Stimulated activated CD8-positive, alpha-beta memory T cell treated with anti-CD3 and anti-CD28 coated beads, Interleukin-7, amount 100 ng/mL, for 1 hour (primary cell): ENCODE measurements around the gene WASF2.
"Not testable (repeated sequence)": the region's sequence is repeated elsewhere in the genome, so short reads cannot be mapped to it uniquely, and the experiment has no call there.

Experiments
- DNase-seq, 2 donors: peaks; one replicate each; pipeline ENCODE4 v3.0.0-alpha.2; 2020; ENCODE audit warnings: low read depth in 2 of 2

WASF2 gene

DNA sequence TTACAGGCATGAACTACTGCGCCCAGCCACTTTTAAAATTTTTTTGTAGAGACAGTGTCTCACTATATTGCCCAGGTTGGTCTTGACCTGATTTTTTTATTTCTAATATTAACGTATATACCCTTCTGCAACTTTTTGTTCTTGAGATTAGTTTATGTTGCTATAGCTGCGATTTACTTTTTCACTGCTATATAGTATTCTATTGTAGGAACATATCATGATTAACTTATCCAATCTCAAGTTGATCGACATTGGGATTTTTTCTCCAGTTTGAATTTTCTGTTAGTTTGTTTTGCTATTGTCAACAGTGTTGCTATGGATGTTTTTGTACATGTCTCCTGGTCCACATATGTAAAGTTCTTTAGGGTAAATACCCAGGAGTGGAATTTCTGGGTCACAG is 35.4 kb downstream of the WASF2 start:
- DNase-seq, result no peak

DNA sequence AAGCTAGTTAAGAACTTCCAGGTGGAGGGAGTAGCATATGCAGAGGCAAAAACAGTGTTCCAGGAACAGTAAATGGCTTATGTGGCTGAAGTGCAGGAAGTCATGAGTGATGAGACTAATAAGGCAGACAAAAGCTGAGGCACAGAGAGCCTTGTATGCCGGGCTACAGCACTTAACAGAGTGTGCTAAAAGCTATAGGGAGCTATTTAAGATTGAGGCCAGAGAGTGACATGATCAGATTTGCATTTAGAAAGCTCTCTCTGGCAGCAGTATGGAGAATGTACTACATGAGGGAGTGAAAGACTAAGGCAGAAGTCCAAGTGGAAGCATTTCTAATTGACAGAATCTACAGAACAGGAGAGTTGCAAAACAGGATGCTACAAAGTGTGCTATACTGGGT is 38.6 kb downstream of the WASF2 start:
- no peak for DNase-seq

DNA sequence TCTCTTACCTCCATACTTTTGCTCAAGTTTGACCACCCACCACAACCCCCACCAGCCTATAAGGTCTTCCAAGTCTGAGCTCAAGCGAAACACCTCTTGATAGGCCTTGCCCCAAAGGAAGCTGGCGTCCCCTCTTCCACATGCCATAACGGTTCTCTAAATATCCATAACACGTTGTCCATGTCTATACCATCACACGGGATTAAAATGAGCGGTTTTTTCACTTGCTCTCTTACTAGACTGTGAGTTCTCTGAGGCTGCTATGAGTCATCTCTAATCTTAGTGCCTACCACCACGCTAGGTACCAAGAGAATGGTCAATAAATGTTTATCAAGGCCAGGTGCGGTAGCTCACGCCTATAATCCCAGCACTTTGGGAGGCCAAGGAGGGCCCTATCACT is 41.0 kb downstream of the WASF2 start:
- no peak for DNase-seq

DNA sequence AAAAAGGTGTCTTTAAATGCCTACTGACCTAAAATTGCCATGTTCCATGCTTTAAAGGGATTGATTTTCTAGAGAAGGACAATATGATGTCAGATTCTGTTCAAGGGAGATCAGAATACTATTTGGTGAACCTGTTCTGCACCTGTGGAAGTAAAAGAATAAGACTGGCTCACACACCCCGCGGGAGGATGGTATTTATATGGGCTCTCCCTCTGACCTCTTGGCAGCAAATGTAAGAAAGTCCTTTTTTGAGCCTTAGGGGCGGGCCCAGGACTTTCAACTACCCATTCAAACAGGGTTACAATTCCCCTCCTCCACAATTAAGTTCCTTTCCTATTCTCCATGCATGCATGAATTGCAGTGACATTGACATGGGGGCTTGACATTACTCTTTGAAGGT is 42.1 kb downstream of the WASF2 start:
- DNase-seq, result no peak

DNA sequence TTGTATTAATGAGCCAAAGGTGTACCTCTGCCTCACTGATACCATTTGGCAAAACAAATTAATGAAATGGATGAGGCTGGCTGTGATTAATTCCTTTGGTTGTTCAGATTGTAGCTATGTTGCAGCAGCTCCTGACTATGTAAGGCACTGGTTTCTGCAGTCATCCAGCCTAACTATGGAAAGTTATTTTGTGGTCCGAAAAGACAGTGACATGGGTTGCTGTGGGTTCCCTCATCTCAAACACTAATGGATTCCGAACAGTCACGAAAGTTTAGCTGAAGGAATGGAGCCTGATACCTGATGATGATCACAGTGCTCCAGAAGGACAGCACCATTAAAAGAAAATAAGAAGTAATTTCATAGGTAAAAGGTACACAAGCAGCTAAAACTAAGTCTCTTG is 42.6 kb downstream of the WASF2 start:
- DNase-seq, result no peak

DNA sequence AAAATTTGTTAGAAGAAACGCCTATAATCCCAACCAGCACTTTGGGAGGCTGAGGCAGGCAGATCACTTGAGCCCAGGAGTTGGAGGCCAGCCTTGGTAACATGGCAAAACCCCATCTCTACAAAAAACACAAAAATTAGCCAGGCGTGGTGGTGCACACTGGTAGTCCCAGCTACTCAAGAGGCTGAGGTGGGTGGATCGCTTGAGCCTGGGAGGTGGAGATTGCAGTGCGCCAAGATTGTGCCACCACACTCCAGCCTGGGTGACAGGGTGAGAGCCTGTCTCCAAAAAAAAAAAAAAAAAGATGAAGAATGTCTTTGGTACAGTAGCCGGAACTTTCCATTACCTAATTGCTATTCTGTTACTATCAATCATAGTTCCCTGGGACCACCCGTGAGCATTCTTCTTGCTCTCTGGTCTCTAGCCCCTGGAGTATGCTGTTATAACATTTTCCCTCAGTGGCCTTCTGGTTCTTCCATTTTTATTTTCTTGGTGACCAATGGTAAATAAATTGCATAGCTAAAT is 43.4 kb downstream of the WASF2 start:
- DNase-seq, result no peak

DNA sequence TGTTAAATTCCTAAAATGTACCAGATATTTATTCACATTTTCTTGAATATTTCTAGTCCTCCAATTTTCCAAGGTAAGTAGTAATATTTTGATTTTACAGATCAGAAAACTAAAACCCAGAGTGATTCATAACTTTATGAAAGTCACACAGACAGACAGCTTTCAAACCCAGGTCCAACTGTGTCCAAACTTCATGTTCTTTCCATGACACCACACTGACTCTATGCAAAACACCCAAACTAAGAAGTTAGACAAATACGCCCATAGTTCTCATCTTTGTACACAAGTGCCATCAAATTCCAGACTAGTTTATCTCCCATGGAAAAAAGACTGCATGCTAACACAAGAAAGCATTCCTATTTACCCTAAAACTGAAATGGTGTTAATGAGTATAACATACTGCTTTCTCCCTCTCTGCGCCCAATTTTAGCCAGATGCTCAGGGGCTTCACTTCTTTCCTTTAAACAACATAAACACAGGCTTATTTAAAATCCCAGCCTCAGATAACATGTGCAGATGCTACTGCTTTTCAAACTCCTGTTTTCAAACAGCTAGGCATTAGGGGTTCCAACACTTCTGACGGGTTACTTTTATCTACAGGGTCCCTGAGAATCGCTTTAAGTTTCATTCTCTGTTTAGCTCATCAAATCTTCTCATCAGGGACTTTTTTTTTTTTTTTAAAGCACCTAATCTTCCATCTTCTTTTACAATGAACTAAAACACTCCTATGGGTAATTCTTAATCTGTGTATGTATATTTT is 44.6 kb downstream of the WASF2 start:
- no peak for DNase-seq

DNA sequence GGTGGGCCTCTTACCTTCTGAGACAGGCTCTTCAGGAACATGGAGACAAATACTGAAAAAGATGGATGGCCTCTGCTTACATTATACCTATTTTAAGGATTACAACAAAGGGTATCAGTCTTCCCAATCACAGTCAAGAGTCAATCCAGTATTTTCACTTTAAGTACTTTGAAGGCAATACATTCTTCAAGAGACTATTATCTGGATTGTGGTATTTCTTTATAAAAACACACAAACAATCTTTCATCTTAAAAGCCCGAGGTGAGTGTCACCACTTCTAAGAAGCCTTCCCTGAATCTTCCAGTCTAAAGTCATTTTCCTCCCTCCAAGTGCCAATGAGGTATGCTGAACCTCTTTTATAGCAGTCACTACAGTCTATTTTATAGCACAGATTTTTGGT is 45.3 kb downstream of the WASF2 start:
- no peak for DNase-seq

DNA sequence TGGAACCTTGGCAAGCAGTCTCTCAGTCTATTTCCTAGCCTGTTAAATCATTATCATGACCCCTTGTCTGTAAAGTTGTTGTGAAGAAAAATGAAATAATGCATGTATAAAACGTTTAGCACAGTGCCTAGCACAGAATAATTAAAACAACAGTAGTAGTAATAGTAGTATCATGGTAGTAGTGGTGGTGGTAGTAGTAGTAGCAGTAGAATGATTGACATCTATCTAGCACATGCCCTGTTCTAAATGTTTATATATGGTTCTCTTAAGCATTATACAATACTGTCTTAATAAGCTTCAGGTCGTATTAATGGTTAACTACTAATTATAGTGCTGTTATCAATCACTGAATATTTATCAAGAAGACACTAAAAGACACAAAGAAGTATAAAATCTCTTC is 50.8 kb downstream of the WASF2 start:
- no peak for DNase-seq

DNA sequence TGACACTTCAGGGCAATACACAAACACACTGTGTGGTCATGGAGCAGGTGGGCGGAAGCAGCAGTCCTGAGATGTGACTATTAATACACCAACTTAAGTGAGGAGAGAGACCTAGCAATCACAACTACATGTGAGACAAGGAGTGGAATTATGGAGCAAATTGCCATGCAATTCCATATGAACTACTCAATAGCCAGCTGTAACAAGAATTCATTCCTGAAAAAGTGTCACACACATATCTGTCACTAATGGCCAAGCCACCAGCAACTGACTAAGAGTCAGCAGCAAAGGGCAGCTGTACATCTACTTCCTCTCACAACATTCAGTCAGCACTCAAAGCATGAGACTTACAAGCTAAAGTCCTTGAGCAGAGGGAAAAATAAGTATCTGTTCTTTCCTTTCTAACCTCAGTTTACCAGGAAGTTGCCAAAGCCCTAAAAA is 51.3 kb downstream of the WASF2 start:
- no peak for DNase-seq

DNA sequence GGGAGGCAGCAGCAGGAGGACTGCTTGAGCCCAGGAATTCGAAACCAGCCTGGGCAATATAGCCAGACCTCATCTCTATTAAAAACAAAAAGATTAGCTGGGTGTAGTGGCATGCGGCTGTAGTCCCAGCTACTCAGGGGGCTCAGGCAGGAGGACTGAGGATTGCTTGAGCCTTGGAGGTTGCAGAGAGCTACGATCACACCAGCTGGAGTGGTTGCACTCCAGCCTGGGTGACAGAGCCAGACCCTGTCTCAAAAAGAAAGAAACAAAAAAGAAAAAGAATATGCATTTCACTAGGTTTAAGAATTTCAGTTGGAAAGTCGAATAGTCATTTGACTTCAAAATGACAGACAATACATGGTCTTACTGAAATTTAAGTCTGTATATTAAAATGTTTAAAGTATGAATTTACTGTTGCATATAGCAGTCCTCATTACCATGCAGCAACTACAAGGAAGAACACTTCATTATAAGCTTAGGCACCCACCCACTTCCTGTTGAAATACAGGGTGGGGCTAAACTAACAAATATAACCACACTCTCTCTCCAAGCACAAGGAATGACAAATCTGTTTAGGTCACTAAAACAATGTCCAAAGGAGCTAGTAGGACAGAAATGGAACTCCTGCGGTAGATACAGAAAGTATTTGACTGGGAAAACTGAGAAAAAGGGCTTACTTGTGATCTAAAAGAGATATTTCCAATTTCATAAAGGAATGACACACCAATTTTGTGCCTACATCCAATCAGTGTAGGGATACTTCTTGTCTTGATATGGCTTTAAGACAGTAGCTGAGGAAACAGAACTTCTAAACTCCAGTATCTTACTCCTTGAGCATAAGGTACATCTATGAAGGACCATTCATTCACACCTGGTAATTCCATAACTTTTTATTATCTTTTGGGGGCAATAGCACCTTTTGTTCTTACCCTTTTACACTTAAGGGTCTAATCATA is 53.5 kb downstream of the WASF2 start:
- no peak for DNase-seq

DNA sequence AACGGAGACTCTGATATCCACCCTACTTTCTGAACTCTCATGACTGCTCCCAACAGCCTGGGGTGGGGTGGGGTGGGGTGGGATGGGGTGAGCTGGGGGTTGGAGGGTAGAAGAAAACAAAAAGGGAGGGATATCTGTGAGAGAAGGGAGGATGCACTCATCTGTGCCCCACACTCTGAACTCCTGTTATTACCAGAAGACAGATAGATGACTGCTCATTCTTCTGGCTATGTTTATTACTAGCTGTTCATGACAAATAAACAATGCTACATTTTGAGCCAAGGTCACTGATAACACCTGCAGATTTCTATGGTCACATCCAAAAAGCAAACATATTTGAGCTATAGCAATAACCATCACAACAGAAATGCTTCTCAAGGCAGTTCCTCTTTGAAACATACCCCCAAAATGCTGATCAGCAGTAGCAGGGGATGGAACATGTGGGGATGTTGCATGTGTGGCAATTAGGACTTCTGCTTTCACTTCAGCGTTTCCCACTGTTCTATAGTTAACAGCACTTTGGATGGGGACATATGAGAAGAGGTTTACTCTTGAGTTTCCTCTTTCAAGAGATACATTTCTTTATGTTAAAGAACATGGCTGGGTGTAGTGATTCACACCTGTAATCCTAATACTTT is 54.3 kb downstream of the WASF2 start:
- no peak for DNase-seq

DNA sequence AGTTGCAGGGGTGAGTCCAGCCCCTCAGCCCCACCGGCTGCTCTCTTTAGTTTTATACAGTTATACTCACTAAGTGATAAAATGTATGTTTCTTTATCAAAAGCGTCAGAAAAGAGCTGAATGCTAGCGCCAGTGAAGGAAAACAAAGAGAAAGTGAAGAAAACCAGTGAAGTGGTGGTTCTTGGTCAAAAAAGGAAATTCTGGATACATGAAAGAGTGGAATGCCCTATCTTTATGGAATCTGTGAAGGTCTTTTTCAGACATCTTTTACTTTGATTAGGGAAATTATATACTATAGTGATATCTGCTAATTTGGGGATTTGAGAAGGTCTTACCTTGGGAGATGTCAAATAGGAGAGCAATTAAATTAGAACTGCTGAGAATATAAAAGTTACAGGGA is 56.3 kb downstream of the WASF2 start:
- no peak for DNase-seq

DNA sequence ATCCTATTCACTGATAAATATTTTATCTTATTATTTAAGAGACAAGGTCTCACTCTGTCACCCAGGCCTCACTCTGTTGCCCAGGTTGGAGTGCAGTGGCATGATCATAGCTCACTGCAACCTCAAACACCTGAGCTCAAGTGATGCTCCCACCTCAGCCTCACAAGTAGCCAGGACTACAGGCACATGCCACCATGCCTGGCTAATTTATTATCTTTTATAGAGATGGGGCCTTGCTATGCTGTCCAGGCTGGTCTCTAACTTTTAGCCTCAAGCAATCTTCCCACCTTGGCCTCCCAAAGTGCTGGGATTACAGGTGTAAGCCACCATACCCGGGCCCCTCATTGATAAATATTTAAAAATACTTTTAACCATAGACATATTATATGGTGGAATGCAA is 57.2 kb downstream of the WASF2 start:
- not testable (repeated sequence) for DNase-seq

DNA sequence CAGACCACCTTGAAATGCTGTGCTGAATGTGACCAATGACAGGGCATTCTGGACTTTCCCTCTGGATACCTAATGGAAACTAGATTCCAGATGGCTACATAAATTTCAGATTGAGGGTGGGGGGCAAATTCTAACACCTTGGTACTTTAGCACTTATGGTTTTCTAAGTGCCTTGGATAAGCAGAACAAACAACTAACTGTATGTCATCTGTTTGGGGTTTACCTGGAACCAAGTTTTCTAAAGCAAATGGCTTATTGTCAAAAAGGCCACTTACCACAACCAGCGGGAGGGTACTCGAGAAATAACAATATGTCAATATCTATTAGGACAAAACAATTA is 58.4 kb downstream of the WASF2 start:
- DNase-seq, result no peak

DNA sequence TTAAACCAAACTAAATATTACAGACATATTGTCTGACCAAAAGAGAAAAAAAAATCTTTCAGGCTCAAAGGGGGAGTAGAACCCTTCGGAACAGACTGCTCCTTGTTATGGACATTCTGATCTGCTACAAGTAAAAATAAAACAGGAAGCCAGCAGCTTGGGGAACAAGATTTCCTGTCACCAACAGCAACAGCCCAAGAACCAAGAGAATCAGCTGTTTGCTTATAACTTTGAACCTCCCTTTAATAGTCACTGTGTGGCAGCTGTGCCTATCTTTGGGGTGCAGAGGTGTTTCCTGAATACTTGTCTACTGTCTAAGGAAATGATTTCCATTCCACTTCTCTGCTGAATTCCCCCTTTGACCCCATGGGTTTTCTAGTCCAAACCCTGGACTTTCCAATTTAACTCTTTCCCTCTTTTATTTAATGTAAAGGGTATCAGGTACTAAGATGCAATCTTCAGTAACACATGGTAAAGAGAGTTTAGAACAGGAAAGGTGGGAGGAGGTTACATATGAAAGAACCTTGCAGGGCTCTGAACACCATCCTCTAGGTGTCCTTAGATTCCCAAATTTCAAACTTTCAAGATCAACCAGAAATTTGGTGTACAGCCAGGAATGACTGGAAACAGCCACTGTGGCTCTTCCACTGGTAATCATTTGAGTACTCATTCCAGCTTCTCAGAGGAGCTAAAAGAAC is 58.9 kb downstream of the WASF2 start:
- DNase-seq, result no peak

DNA sequence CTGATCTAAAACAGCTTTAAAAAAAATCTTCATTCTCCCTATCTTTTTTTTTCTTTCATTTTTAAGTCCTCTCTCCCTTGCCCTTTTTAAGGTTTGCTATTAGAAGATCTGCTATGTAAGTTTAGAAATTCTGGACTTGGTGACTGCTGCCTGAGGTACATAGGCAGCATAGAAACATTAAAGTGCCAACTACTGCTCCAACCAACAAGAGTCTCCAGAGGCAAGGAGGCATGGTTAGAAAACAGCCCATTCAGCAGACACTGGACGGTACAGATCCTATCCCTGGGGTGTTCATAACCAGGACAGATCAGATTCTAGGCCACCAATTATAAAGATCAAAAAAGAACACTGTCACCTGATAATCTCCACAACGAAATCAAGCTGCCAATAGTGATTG is 60.9 kb downstream of the WASF2 start:
- DNase-seq, result no peak

DNA sequence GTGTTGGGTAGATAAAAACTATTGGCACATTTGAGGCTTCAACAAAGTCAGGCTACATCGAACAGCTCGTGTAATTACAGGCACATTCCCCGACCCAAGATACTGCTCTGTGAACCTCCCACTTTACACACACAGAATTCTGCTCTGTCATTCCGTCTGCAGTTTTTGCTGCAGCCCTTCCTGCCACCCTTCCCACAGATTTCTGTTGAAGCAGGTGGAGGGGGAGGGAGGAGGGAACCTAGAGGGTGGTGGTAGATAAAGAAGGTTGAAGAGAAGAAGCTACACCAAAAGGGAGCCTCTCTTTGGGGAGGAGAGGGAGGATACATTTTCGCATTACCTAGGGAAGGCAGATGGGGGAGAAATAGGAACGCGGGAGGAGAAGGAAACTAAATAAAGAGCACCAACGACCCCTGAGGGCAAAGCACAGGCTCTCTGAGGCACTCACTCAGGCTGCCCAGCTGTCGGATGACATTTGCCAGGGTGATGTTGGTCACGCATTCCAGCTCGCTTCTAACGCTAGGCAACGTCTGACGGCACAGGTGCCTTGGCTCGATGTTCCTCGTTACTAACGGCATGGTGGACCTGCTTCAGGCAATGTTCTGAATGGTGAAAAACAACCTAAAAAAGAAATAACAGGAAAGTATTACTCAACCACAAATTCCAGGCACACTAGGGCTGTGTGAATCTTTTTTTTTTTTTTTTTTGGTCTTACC is 61.5 kb downstream of the WASF2 start:
- DNase-seq, result no peak

DNA sequence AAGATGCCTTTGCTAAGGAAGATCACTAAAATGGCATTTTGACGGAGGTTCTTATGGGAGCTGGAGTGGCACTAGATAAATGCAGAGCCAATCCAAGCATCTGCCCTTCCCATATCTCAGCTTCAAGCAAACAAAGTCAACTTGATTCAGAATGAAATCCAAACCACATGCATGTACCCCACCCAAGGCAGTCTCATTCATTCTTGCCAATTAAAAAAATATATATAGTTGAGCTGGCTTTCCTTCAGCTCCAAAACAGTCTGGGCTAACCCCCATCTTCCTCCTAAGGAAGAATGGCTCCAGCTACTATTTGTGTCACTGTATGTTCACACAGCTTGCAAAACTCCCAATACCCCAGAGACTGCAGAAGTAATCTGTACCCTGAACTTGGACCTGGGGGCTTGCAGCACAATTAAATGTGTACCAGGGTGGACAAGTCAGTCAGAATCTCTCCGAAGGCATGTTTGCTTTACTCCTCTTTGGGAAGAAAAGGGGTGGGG is 62.1 kb downstream of the WASF2 start:
- DNase-seq, result no peak

DNA sequence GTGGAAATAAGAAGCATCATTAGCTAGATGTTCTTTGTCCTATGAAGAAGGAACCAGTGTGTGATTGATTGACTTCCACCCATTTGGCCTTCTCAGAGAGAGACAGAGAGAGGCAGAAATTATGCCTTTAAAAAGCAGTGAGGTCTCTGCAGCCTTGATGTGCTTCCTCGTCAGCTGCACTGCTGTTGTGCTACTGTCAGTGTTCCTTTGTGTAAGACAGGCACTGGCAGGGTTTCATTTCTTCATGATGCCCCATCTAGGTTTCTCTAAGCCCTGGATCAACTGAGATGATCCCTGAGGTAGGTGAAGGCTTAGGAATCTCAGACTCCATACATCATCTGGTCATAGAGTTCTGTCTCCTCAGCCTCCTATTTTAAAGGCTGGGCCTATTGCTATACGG is 62.6 kb downstream of the WASF2 start:
- DNase-seq, result no peak

DNA sequence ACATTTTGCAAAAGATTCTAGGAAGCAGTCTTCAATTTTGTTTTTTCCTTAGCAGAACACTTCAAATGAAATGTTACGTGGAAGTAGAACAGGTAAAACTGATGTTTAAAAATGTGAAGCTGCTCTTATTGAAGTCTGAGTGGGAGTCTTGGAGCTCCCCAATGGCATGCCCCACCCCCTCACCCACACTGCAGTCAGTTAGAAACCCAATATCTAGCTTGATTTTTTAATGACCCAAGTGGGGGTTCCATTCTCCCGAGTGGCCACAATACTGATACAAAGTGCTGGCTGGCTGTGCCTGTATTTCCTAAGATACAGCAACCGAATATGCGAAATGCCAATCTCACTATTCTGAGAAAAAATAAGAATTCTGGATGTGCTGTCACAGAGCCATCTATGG is 66.3 kb downstream of the WASF2 start:
- DNase-seq, result no peak
